GM21360 (cell line): Measurements from ENCODE around the gene UVSSA.

Experiments
- ATAC-seq: cut with Tn5 transposase; IDR thresholded peaks from one replicate; pipeline ENCODE4 v1.9.1; 2021; ENCODE audit warnings: mild to moderate bottlenecking, moderate library complexity; ENCODE audit not compliant: unreplicated experiment

Gene UVSSA, protein sequence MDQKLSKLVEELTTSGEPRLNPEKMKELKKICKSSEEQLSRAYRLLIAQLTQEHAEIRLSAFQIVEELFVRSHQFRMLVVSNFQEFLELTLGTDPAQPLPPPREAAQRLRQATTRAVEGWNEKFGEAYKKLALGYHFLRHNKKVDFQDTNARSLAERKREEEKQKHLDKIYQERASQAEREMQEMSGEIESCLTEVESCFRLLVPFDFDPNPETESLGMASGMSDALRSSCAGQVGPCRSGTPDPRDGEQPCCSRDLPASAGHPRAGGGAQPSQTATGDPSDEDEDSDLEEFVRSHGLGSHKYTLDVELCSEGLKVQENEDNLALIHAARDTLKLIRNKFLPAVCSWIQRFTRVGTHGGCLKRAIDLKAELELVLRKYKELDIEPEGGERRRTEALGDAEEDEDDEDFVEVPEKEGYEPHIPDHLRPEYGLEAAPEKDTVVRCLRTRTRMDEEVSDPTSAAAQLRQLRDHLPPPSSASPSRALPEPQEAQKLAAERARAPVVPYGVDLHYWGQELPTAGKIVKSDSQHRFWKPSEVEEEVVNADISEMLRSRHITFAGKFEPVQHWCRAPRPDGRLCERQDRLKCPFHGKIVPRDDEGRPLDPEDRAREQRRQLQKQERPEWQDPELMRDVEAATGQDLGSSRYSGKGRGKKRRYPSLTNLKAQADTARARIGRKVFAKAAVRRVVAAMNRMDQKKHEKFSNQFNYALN

DNA sequence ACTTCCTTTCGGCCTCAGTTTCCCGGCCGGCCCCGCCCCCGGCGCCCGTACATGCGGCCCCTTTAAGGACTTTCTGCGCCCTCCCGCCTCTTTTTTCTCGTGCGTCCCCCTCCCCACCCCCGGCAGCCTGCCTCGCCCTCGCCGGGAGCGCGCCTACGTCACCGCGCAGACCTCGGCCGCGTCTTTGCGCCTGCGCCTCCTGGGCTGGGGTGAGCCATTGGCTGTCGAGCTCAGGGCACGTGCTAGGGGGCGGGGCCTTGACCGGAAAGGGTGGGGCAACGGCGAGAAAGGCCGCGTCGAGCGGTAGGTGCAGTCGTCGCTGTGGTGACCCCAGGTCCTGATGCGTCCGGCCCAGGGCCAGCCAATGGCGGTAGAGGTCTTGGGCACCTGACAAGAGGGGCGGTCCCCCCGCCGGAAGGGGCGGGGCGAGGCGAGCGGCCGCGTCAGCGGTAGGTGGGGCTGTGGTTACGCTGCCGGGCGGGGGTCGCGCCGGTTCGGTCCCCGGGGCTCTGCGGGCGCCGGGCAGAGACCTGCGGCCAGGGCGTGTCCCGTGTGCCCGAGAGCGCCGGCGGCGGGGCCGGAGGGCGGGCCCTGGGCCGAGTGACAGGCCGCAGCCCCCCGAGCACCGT lies at the start of gene UVSSA:
UVSSA (plus strand) TSS at position 428 of the 629 bp plus-strand sequence. CDS start 884 bp downstream, outside the sequence.
- peak; percentile 89 for ATAC-seq

DNA sequence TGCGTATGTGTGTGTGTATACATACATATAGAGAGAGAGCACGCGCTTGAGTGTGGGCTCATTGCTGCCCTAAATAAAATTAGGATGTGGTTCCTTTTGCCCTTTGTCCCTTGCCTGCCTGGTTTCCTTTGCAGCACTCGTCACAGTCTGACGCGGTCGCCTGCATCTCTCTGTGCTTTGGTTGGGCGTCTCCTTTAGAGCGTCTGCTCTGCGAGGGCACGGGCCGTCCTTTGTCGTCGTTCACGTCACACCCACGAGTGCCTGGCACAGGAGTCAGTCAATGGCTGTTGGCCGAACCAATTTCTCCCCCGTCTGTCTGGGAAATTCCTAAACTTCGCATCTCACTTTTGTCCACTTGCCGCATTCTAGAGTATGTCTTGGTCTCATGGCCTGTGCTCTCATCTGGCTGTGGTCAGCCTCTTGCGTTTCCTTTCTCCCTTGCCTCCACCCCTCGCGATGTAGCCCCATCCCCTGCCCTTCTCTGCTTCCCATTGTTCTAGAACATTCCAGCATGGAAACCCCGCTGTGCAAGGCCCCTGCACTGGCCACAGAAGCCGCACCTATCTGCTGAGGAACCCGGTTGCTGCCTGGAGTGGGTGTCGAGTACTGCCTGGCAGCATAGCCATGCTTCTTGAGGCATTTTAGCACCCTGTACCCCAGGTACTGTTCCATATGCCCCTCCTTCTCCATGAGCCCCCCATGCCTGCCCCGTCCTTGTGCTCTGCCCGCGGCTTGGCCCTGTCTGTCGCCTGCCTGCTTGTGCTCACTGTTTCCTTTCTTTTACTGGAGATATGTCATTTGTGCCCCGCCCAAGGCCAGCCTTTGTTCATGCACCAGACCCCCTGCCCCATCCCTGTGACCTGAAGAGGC lies 49.3 kb upstream of the UVSSA start:
- ATAC-seq, result no peak

DNA sequence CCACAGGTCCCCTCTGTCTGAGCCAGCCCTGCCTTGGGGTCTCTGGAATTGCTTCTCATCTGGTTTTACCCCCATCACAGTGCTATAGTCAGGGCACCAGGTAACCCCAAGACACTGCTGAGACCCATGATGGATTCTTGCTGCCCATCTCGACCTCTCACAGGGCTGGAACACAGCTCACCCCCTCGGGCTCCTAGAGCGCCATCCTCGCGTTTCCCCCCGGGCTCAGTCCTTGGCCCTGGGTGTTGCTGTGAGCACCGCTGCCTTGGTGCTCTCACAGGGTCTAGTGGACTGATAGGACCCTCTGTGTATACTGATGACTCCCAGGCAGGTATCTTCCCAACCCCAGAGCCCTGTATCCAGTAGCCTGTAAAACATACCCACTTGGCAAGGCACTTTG lies 48.5 kb upstream of the UVSSA start:
- no peak for ATAC-seq

DNA sequence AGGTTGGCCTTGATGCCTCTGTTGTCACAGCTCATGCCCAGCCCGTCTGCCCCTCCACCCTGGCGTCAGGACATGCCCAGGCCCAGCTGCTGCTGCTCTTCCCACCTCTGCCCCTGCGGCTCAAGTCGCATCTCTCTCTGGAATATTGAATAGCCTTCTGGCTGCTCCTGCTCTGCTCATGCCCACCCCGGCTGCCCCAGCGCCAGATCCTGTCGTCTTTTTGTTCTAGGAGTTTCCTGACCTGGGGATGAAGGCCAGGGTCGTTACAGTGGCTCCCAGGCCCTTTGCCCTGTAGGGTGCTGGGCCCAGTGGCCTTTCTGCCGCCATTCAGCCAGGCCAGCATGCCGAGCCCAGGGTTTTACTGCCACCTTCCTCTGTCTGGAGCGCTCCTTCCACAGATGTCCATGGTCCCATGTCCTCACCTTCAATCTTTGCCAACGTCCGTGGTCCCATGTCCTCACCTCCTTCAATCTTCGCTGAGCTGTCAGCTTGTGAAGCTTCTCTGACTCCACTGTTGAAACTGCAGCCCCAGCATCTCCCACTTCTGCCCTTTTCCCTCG lies 47.6 kb upstream of the UVSSA start:
- no peak for ATAC-seq

DNA sequence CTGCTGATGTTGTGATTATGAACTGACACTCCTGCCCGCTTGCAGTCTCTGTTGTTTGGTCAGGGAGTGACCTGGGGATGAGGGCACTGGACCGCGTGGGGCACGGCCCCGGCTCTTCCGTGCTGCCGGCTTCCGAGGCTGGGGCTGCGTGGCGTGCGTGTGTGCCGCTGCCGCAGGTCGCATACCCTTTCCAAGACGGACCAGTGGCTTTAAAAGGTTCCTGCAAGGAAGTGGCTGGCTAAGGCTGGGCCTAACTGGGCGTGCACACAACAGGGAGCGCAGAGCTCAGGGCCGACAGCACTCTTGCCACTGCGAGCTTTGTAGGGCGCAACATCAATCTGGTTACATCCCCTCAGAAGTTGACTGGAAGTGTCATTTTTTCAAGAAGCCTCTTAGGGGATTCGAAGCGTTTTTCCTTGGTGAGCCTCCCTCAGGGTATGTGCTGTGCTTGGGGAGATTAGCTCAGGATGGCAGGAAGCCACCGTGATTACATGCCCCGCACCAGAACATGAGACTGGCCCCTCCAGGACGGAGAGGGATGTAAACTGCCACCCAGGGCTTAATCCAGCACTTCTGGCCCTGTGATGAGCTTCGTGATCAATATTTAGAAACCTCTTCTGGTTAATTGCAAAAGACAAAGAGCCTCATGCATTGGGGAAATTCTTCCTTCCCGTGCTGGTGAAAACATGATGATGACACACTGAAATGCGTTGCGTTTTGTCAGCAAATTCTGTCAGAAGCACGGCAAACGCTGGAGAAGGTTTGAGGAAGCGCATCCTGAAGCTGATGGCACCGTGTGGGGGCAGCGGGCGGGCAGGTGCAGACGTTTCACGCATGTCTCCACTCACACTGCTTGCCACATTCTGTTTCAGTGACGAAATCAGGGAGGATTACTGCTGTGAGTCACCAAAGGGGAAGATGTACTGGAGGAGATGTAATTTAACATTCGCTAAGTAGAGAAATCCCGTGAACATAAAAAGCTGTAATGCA lies 46.2 kb upstream of the UVSSA start:
- ATAC-seq, result no peak

DNA sequence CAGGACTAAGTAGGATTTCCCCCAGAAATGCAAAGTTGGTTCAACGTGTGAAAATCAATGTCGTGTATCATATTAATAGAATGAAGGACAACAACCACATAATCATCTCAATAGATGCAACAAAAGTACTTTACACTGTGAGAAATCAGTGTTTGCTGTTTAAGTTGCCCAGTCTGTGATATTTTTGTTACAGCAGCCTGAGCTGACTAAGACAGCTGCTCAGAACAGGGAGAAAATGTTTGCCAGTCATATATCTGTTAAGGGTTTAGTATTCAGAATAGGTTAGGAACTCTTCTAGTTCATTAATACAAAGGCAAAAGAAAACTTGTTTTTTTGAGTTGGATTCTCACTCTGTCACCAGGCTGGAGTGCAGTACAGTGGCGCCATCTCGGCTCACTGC lies 44.8 kb upstream of the UVSSA start:
- ATAC-seq, result no peak

DNA sequence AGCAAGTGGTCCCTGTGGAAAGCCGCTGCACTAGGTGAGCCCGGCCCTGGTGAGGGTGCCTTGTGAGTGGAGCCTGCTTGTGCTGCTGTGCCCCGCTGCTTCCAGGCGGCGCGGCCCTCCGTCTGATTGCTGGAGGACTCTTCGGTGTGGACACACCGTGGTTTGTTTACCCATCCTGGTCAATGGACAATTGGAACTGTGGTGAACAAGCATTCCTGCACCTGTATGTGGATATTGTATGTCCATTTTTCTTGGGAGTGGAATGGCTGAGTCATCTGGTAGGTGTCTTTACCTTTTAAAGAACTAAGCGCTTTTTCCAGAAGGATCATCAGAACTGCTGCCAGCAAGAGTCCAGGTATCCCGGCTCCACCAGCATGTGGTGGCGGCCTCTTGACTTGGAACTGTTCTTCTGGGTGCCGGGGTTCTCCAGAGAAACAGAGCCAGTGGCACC lies 41.7 kb upstream of the UVSSA start:
- ATAC-seq, result no peak

DNA sequence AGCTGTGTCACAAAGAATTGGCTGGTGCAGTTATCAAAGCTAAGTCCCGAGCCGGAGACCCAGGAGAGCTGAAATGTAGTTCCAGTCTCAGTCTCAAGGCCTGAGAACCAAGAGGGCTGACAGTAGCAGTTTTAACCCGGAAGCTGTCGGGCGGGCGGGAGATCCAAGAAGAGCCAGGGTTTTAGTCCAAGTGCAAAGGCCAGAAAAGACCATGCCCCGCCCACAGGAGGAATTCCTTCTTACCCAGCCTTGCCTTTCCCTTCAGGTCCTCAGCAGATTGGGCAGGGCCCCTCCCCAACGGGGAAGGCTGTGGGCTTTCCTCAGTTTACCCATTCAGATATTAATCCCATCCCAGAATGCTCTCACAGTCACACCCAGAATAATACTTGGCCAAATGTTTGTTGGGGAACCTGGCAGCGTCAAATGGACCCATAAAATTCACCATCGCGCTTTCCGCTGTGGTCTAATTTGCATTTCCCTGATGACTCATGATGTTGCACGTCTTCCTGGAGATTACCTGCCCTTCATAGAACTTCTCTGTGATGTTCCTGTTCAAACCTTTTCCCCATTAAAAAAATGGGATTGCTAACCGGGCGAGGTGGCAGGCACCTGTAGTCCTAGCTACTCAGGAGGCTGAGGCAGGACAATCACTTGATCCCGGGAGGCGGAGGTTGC lies 41.1 kb upstream of the UVSSA start:
- ATAC-seq, result no peak

DNA sequence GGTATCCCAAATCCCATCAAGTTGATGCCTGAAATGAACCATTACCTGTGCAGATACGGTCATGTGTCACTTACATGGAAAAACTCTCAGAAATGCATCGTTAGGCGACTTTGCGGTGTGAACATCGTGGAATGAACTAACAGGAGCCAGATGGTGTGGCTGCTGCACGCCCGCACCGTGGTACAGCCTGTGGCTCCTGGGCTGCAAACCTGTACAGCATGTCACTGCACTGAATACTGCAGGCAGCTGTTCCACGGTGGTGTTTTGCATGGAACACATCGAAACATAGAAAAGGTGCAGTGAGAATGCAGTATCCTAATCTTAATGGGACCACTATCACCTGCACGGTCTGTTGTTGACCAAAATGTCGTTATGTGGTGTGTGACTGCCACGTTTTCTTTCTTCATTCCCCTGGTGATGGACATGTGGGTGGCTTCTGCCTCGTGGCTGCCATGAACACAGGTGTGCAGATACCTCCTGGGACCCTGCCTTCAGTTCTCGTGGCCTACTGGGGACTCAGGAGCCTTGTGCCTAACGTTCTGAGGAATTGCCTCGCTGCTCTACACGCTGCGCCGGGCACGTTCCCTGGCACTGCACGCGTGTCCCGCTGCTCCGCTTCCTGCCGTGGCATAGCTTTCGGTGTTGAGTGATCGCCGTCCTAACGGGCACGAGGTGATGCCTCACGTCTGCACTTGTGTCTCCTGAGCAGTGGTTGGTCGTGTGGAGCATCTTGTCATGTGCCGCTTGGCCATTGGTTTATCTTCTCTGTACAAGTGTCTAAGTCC lies 38.9 kb upstream of the UVSSA start:
- no peak for ATAC-seq

DNA sequence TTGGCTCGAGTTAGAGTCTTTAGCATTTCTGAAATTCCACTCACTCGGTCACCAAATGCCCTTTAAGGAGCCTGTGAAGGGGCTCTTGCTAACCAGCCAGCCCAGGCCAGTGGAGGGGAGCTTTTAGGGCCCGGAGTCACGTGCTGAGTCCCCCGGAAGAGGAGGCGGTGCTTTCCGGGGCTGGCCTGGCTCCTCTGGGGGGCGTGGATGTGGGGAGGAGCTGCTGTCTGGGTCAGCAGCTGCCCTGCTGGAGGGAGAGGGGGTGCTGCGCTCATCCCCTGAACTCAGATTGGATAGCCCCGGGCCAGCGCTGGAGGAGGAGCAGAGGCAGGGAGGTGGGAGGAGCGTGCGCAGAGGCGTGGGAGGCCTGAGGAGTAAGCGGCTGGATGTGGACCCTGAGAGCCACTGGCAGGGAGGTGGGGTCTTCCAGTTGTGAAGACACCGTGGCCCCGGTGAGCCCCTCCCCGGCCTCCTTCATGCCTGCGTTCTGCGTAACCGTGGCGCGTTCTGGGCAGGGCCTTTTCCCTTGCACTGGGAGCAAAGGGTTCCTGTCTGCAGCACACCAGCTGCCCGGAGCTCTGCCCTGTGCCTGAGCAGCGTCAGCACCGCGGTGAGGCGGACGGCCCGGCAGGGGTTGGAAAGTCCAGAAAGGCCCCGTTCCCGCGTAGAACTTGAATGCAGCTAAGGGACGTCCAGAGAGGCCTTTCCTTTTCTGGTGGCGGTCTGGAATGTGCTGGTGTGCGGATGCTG lies 37.6 kb upstream of the UVSSA start:
- ATAC-seq, result peak; percentile 84

DNA sequence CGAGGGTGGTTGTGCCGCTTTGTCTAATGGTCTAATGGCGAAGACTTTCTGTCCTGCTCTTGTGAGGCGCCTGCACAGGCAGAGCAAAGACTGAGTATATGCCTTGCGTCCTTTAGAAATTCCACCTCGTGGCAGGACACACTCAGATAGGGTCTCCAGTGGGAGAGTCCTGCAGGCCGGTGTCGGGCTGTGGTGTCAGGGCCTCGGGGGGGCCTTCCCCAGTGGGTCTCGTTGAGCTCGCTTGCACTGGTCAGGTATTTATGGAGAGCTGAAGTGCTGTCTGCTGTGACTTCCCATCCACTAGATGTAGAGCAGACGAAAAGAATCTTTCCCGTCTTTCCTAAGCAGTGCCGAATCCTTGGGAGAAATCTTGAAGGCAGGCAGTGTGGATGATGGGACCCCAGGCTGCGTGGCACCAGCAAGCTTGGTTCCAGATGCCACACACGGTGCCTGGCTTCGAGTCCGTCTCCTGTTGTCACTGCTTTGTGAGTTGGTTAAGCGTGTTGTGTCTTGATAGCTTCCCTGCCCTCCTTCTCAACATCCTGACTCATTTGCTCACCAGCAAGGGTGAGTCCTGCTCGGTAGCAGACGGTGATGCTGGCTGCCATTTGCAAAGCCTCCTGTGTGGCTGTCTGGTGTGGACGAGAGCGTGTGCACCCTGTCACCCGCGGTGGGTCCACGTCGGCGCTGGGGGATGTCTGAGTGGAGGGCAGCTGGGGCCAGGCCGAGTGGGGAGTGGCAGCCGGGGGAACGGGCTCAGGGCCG lies 36.8 kb upstream of the UVSSA start:
- no peak for ATAC-seq

DNA sequence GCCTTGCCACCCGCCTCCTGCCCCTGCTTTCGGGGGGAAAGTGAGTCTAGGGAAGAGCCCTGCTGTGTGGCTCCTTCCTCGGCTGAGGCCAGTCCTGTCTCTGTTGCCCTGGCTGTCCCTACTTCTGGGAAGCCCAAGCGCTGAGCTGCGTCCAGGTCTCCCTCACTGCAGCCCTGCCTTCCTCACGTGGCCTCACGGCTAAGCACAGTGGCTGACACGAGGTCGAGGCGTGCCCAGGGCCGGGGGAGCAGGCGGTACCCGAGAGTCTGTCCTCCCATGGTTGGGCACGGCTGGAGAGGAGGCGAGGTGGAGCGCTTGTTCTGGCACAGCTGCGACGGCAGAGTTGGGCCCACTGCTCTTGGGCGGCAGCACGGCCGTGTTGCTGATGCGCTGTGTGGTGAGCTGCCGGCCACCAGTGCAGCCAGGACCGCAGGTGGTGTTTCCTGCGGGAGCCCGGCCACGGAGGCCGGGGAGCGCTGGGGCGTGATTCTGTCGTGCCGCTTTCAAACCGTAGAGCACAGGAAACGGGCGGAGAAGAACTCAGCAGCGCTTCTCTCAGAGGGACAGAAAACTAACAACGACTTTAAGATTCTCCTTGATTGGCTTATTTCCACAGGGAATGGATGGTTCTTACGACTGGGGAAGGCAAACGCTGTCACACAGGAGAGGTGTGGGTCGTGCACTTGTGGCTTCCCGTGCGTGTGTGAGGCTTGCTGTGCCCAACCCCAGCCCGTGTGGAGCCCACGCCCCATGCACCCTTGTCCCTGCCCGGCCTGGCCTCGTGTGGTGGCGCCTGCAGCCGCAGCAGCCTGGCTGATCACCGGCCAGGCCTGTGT lies 36.0 kb upstream of the UVSSA start:
- ATAC-seq, result no peak

DNA sequence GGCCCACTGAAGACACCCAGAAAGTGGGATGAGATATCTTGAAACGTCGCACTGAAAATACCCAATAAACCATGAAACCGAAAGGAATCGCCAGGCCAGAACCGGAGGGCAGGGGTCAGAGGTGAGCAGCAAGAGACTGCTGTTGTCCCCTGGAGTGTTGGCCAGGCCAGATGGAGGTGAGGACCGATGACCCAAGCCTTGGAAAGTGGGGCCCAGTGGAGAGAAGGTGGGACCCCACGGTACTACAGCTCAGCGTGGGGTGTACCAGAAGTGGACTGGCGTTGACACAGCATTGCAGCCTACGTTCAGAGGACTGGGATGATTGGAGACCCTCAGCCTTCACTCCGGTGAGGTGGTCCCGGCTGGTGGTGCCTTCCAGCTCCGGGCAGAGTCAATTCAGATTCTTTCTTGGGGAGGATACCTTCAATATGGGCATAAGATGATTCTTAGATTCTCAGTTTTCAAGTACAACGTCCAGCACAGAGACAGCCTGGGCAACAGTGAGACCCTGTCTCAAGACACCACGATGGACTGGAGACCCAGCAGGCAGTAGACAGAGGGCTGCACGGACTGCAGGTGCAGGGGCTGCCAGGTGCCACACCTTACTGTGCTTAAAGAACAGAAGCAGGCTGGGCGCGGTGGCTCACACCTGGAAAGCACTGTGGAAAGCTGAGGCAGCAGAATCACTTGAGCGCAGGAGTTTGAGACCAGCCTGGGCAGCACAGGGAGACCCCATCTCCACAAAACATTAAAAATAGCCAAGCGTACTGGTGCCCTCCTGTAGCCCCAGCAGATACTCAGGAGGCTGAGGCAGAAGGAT lies 34.0 kb upstream of the UVSSA start:
- no peak for ATAC-seq

DNA sequence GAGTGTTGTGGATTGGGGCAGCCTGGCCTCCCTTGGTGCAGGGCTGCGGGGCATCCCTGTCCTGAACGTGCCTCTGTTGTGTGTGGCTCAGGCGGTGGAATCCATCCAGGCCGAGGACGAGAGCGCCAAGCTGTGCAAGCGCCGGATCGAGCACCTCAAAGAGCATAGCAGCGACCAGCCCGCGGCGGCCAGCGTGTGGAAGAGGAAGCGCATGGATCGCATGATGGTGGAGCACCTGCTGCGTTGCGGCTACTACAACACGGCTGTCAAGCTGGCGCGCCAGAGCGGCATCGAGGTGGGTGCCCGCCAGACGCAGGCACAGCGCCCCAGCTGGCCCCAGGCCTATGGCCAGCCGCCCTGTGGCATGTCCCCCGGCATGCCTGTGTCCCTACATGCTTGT lies 31.7 kb upstream of the UVSSA start:
- no peak for ATAC-seq
